GM21423 (cell line): ENCODE data around the gene KCNIP4.
A peak's percentile ranks its signal among the peaks of the same experiment; 100 is the strongest.
"Not testable (repeated sequence)": the region's sequence is repeated elsewhere in the genome, so short reads cannot be mapped to it uniquely, and the experiment has no call there.

ENCODE experiments used
- ATAC-seq: cut with Tn5 transposase; IDR thresholded peaks from one replicate; pipeline ENCODE4 v1.9.1; 2021; ENCODE audit warnings: mild to moderate bottlenecking, moderate library complexity; ENCODE audit not compliant: unreplicated experiment

KCNIP4 gene

DNA sequence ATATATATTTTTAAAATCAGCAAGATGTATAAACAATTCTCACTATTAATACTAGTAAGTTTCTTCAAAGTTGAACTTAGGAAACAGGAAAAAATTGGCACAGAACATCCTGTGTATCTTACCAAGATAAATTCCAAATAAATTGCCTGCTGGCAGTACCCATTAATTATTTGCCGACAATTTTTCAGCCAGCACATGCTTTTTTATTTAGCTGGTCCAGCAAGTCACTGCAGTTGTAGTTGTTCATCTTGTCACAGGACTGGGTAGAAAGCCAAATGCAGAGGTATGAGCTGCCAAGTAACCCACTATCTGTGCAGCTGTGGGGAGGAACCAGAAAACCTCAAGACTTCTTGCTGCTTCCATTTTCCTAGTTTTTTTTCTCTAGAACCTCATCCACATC, 1134.9 kb downstream of the KCNIP4 start:
- ATAC-seq: no peak

DNA sequence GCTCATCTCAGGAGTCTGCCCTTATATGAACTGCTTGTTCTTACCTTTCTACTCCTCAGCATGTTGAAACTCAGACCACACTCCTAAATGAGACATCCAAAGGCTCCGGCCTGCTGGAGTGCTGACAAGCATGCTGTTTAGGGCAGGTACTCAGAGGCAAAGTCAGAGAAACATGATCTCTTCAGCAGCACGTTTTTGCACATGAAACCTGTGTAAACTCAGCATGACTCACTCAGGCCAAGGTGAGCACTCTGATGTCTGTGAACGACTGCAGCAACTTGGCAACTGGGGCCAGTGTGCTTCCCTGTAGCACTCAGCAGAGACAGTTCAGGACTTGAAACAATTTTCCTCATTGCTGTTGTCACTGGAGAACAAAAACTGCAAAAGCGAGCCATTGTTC, 1138.8 kb downstream of the KCNIP4 start:
- ATAC-seq: no peak

DNA sequence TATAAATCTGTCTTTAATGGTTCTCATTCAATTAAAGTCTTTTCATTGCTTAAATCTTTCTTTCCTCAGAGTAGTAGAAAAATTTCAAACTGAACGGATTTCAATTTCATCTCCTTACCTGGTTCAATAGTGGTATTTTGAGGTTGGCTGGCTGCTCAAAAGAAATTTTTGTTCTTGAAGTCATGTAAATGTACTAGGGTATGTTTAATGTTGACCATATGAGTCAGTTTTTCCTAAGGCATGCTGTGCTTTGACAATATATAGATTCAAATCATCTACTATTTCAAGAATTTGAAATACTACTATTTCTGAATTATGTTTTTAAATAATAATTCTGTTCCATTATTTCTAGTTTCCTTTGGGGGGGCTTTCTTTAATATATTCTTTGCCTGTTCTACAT, 1142.9 kb downstream of the KCNIP4 start:
- no peak for ATAC-seq

DNA sequence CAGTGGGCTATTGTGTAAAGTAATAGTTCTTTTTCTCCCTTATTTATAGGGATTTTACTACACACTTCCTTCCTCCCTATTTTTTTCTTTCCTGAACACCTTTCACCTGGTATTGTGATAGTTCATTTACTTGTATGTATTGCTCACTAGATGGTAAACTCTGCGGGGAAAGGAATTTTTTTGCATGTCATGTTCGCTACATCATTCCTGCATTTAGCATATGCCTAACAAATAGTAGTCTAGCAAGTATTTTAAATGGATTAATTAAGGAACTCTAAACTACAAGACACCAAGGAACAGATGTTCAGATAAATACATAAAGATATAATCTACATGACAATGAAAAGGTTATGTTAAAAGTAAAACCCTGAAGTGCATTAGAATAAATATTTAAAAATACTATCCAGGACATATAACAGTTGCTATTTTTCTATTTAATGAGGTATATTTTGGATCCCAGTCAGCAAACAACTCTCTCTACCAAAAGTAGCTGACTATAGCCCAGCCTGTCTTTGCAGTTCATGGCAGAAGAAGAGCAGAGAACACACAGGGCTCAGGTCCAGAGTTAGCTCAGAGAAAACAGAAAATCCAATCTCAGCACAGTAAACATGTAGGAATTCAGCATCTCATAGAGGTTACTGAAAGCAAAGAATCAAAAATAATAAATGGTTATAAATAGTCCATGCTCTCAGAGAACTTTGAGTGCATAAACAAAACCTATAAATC, 1160.5 kb downstream of the KCNIP4 start:
- ATAC-seq: no peak

DNA sequence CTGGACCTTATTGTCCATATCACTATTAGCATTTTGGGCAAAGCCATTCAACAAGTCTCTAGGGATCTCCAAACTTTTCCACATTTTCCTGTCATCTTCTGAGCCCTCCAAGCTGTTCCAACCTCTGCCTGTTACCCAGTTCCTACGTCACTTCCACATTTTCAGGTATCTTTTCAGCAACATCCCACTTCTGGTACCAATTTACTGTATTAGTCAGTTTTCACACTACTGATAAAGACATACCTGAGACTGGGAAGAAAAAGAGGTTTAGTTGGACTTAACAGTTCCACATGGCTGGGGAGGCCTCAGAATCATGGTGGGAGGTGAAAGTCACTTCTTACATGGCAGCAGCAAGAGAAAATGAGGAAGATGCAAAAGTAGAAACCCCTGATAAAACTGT, 1165.4 kb downstream of the KCNIP4 start:
- ATAC-seq: not testable (repeated sequence)

DNA sequence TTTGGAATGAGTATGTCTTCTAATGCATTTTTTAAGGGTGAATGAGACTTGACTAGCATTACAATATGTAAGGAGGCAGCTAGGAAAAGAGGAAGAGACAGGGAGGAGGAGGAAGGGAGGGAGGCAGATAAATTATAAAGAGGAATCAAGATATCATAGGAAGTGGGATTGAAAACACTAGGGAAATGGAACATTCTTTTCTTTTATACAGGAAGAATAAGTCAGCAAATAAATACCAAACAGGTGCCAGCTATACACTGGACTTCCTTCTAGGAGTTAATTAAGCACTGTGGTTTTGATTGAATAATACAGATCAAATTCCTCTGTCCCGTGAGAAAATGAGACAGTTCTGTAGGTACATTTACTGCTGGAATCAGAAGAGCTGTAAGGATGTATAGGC, 1169.7 kb downstream of the KCNIP4 start:
- ATAC-seq: no peak

DNA sequence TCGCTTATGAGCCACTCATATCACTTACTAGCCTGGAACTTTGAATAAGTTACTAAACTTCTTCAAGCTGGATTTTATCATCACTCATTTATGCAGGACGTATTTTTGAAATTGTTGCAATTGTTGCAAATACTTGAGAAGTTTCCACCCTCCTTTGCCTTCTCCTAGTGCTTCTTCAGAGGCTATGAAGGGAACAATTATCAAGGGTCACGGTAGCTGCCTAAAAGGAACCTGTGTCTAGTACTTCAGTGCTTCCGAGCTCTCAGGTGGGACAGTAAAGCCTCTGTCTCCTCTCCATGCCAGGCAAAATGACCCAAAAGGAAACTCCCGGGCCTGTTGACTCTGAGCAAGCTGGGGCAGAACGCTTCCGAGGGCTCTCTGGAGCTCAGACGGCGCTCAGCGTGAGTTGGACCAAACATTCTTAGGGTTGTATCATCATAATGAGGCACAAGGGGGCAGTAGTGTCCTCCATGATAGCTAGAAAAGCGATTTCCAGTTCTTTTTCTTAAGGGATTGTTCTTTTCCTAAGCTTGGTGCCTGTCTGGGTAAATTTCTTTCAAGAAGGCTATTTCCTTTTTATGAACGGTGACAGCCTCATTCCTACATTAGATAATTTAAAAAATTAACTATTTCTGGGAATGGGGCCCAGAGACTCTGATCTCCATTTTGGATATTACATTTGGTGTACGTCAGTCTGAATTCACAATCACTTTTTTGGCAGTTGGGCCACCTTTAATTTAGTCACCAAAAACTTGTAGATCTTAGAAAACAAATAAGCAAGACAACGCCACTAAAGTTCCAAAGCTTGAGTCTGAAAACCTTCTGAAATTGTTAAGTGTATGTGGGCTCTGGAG, 1175.2 kb downstream of the KCNIP4 start:
- peak; percentile 77 for ATAC-seq

DNA sequence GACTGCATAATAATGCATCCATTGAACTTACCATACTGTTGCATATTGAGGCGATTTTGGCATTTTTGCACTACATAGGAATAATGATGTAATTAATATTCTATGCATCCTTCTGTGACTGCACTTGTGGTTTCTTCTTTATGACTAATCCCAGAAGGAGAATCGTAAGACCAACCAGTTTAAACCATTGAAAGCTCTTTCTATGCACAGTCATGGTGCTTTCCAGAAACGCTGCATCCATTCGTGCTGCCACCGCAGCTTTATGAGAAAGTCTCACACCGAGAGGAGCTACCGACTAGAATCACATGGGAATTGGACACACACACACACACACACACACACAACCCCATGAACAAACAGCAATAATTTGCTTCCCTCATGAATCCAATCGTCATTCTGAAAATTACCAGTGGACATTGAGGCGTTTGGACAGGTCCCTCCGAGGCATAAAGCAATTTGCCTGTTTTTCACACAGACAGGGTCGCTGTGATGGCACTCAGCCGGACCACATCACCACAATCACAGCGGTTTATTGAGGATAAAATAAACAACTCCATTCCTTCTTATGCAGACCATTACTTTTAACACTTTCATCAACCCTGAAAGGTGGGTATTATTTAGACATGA, 1184.1 kb downstream of the KCNIP4 start:
- ATAC-seq: no peak

DNA sequence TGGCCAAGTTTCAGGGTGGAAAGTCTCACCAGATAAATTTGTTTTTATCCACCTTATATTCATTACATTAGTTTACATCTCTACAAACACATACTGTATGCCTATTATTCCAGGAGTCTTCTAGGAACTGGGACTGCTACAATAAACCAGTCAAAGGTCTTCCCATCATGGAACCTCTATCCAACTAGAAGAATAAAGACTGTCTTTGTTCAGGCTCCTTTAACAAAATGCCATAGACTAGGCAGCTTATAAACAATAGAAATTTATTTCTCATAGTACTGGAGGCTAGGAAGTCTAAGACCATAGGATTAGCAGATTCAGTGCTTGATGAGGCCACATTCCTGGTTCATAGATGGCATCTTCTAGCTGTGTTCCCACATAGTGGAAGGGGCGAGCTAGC, 1186.7 kb downstream of the KCNIP4 start:
- no peak for ATAC-seq

DNA sequence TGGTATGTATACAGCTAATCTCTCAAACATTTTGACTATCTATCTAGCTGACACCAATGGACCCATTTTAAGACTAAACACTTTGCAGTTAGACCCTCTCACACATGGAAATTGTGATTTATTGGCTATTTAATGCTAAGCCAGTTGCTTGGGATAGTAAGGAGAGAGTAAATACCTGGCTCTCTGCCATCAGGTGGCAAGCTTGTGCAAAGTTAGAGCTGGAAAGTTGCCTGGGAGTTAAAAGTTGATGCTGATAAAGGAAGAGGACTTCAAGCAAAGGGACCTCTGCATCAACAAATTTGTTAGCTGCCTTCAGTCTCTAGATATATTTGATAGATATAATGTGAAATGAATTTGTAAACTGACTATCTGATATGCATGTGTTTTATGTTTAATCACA, 1187.2 kb downstream of the KCNIP4 start:
- no peak for ATAC-seq

DNA sequence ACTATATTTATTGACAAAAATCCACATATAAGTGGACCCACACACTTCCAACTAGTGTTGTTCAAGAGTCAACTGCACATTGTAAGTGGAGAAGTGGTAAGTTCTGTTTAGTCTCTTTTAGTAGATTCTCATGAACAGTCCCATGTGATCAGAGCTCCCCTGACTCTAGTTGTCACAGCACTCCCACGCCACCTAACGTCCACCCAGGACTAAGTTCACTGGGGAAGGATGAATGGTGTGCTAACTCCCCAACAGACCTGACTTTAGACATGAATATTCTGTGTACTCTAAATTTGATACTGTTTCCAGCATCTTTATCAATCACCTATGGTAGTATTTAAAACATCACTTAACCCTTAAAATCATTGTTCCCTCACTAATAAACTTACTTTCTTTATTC, 1188.5 kb downstream of the KCNIP4 start:
- no peak for ATAC-seq

DNA sequence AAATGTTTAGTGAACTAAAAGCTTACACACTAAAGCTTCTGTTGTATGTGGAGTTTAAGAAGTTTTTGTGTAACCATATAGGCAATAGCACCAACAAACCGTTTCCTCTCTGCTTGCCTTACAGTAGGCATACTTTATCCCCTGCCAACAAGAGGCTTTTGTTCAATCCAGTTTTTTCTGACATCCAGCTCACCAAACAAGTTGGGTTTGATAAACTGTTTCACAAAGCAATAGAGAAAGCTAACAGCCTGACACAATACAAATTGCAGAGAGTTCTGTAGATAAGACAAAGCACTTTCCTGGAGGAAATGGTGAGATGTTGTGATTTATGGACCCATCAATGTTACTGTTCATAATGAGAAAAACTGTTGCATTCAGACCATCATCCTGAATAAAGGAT, 1194.5 kb downstream of the KCNIP4 start:
- ATAC-seq: no peak

DNA sequence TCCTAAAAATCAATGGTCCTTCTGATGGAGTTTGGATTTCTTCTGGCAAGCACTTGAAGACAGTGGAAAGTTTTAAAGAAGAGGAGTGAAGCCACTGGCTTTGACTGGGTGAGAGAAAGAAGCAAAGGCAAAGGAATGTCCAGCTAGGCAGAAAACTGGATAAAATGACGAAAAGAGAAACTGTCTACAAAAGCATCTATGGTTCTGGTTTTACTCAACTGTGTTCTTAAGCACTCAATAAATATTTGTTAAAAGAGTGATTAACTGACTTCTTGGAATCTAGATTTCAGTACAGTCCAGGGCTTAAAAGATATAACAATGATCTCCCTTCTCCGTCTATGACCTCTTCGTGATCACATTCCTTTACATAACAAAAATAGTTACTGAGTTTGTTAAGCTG, 1195.9 kb downstream of the KCNIP4 start:
- no peak for ATAC-seq

DNA sequence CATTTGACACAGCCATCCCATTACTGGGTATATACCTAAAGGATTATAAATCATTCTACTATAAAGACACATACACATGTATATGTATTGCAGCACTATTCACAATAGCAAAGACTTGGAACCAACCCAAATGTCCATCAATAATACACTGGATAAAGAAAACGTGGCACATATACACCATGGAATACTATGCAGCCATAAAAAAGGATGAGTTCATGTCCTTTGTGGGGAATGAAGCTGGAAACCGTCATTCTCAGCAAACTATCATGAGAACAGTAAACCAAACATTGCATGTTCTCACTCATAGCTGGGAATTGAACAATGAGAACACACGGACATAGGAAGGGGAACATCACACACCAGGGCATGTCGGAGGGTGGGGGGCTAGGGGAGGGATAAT, 1202.6 kb downstream of the KCNIP4 start:
- ATAC-seq: not testable (repeated sequence)

DNA sequence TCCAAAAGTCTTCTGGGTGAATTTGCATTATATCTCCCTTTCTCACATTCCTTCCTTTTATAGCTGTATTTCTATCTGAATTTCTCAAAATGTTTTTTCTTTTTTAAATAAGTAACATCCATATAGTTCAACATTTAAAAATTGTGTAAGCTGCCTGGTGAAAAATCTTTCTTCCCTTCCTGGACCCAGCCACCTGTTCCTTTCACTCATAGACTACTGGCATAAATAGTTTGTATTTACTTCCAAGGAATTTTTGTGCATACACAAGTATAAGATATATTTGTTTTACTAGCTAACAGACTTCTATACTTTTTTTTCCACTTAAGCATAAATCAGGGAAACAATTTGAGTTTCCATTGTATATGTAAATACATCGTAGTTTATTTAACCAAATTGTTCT, 1212.6 kb downstream of the KCNIP4 start:
- ATAC-seq: no peak

DNA sequence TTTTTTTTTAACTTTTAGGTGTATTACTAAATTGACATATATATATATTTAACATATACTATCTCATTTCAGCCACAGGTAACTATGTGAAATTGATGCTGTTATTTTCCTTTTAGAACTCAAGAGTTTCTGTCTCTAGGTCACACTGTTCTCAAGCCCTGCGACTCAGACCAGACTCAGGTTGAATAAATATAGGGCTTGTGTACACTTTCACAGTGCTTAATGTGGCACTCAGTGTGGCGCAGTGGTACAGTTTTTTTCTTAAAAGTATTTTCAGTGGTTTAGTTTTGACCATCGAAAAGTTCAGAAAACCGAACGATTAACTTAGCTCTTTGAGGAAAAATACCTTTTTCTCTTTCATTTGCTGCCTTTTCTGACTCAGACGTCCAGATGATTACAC, 1223.7 kb downstream of the KCNIP4 start:
- ATAC-seq: no peak

DNA sequence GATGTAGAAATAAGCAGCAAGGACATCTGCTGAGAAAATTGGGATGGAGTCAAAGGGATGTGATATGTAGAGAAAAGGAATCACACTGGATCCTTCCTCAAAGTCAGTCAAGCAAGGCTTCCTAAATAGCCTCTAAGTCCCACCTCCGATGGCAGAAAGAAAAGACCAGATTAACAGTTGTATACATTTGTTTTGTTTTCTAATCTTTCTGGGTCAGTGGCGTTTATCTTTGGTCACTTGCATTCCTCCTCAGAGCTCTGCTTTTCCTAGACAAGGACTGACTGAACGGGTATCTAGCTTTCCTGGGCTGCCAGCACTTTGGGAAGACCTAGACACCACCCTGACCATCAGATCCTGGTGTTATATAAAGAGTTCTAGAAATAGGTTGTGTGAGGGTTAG, 1225.1 kb downstream of the KCNIP4 start:
- ATAC-seq: no peak

DNA sequence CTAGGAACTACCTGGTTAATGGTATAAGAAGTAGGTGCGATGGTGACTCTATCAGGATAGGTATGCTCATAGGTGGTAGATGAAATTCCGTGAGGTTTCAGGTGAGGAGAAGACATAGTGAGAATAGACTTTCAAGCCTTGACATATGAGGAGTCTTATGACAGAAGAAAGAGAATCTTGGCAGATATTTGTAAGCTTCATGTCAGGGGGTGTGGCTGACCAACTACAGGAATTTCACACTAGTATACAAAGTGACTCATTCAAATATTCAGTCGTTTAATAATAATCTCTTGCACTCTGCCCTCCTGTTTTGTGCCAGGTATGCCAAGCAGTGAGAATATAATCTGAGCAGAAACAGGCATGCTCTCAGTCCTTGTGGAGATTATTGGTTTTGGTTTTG, 1225.6 kb downstream of the KCNIP4 start:
- no peak for ATAC-seq

DNA sequence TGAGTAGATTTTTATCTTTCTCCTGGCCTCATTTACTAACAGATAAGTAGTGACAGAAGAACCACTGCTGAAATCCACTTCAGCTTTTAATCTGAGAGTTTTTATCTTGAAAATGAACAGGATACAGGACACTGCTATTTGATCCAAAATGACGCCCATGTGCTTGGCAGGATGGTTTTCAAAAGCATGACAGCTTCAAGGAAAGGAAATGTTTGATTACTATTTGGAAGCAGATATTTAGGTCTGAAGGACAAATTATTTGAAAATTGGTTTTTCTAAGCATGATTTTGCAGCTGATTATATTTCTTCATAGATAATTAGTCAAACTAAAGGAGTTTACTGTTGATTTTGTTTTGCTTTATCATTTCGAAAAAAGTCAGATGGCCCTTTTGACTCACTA, 1237.2 kb downstream of the KCNIP4 start:
- no peak for ATAC-seq

DNA sequence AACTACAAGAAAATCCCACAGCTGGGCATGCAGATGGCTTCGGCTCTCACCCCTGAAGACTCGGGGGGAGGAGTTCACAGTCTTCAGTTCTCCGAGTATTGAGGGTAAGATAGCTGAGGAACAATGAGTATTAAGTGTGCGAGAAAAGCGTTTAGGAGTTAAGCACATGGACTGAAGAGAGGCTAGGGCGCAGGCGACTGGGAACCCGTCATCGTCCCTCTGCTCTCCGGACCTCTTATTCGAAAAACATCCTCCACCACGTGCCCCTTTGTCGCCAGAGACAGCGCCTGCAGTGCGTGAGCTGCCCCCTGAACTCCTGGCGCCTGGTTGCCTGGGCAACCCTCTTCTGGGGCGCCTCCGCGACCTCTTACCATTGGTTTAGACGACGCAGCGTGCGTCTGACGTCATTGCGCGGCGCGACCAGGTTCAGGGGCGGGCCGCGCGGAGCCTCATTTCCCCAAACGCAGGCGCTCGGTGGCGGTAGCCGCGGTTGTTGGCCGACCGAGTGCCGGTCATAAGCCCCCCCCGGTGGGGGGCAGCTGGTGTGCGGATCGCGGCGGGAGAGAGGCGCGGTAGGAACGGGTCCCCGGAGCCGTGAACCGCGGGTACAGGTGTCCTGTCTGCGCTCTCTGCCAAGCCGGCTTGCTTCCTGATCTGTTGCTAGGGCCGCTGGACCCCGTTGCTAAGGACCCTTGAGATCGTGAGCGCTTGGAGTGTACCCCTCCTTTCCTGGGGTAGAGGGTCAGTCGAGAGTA, 1248.4 kb downstream of the KCNIP4 start, which contains the start of gene PACRGL:
TSS of gene PACRGL (plus strand) at position 452 of the 755 bp plus-strand sequence. CDS start 4,024 bp downstream, outside the sequence.
- ATAC-seq: peak; percentile 100

DNA sequence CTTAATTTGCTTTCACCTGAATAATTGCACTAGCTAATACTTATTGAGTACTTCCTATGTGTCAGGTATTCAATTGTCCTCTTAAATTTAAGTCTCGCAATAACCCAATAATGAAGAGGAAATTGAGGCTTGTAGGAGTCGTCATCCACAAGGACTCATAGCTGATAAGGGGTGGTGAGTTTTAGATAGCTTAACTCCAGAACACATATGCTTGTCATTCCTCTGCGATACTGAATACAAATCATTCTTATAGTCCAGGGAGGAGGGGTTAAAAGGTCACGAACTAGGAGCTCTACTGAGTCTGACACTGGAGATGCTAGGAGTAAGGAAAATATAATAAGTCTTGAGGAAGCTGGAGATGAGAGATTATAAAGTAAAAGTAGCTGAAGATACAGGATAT, 1249.8 kb downstream of the KCNIP4 start:
- ATAC-seq: no peak
